Gastroesophageal sphincter (tissue), 4 donors: ENCODE data around the gene XPNPEP2. TPM values are rescaled to one million over a fixed set of nuclear protein-coding genes. Genes with fewer than 3 reads are reported as not detected.

Experiments used
- ATAC-seq: fragments of 150-250 bp; one replicate; pipeline ENCODE4 v1.9.1; 2016; ENCODE audit warnings: mild to moderate bottlenecking, moderate library complexity
- H3K27ac ChIP-seq, 4 donors: fragments of 200-600 bp; sonication (generic) in 3 of 4; 1 replicate in 3 of 4; 2 replicates in 1 of 4; pipeline ENCODE4 v1.5.1; 2016 to 2019
- H3K27me3 ChIP-seq: fragments of 200-600 bp; sonication (generic); one replicate; pipeline ENCODE4 v1.5.1; 2019
- H3K36me3 ChIP-seq, 2 donors: fragments of 200-600 bp; sonication (generic); one replicate each; pipeline ENCODE4 v1.5.1; 2019; ENCODE audit warnings: control low read depth in 1 of 2
- H3K4me1 ChIP-seq, 3 donors: fragments of 200-600 bp; sonication (generic); 1 replicate in 2 of 3; 2 replicates in 1 of 3; pipeline ENCODE4 v1.5.1; 2016 to 2019; ENCODE audit warnings: control low read depth in 2 of 3
- H3K4me3 ChIP-seq, 2 donors: fragments of 200-600 bp; sonication (generic); one replicate each; pipeline ENCODE4 v1.5.1; 2019; ENCODE audit warnings: mild to moderate bottlenecking in 1 of 2, moderate library complexity in 1 of 2
- H3K9me3 ChIP-seq, 3 donors: fragments of 200-600 bp; sonication (generic); one replicate each; pipeline ENCODE4 v1.5.1; 2017 to 2019; ENCODE audit warnings: control low read depth in 2 of 3
- EP300 ChIP-seq: sonication (generic); formaldehyde crosslinking; IDR thresholded peaks from one replicate; pipeline ENCODE4 v1.6.1; 2017; ENCODE audit warnings: antibody characterized with exemption, mild to moderate bottlenecking
- POLR2A ChIP-seq, 2 donors: fragments of 450-650 bp; IDR thresholded peaks; one replicate each; pipeline ENCODE4 v1.6.1; 2017; ENCODE audit warnings: antibody characterized with exemption in 2 of 2, mild to moderate bottlenecking in 2 of 2, moderate library complexity in 1 of 2
- POLR2AphosphoS5 ChIP-seq: sonication (generic); formaldehyde crosslinking; IDR thresholded peaks from one replicate; pipeline ENCODE4 v1.6.1; 2017; ENCODE audit warnings: antibody characterized with exemption
- WGBS, 2 donors: methylation state at CpG; one replicate each; pipeline ENCODE4 v1.1.5; 2018; ENCODE audit warnings: low coverage in 1 of 2; 5-methylcytosine and 5-hydroxymethylcytosine counted together
- total RNA-seq, 4 donors: library from RNA; depleted of rRNA; stranded (reverse); fragments of >200 nt; gene quantifications; one replicate each; pipeline ENCODE4 v1.1.0, GENCODE V29; 2016
- TF ChIP-seq, protein P1 (sequence below), 4 experiments: fragments of 200-600 bp in 2 of 4; fragments of 450-650 bp in 2 of 4; sonication (generic) in 1 of 4; IDR thresholded peaks; one replicate each; pipeline ENCODE4 v1.5.1; 2017 to 2019; ENCODE audit warnings: antibody characterized with exemption in 4 of 4, mild to moderate bottlenecking in 2 of 4, moderate library complexity in 2 of 4

XPNPEP2 gene
- total RNA-seq, 4 donors from 2014 or later, result 0.93 to 11.2 (median 6.5) TPM

DNA sequence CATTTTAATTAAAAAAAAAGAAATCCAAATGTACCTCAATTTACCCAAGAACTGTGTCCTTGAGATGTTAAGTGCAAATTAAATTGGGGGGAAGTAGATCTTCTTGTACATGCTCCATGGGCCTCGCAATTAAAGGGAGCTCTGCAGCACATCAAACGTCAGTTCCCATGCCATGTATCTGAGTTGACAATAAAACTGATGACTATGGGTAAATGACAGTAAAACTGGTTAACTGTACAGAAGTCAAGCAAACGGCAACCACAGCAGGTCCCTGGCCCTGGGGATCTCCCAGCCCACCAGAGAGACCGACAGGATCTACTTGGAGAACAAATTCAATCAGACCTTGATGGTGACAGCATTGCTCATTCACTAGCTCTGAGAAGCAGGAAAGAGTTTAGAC lies 32.8 kb upstream of the XPNPEP2 start:
- Histone ChIP-seq H3K9me3 (no peaks in the 10 kb centered on the region), H3K27ac (no peak overlapping the region)
- WGBS, 2 donors, result 67 to 80% methylated on average over 1 of the region's 4 CpGs

DNA sequence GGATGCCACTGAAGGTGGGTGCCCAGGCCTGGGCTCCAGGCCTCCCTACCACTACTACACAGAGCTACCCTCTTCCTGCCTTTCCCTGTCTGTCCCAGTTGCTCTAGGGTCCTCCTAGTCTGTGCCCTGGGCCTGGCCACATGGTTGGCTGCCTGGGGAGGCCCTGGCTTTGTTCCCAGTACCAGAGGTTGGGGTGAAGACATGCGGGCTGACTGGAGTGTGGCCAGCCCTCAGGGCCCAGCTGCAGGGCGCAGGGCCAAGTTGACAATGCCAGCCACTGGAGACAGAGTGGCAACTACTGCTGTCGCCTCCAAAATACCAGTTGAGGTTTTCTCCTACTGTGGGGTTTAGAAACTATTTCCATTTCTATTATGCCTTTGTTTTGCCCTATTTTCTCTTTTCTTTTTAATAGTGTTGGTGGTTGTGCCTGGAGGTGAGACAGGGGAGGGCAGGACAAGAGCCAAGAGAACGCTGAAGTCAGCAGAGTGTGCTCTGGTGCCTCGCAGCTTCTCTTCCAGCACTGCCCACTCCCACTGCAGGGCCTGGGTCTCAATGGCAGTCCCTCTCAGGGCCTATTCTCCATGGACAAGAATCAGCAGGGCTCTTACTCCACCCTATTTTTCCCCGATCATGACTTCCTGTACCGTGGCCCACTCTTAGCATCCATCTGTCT lies 32.2 kb upstream of the XPNPEP2 start:
- no peak for ATAC-seq
- TF ChIP-seq, protein P1, sequence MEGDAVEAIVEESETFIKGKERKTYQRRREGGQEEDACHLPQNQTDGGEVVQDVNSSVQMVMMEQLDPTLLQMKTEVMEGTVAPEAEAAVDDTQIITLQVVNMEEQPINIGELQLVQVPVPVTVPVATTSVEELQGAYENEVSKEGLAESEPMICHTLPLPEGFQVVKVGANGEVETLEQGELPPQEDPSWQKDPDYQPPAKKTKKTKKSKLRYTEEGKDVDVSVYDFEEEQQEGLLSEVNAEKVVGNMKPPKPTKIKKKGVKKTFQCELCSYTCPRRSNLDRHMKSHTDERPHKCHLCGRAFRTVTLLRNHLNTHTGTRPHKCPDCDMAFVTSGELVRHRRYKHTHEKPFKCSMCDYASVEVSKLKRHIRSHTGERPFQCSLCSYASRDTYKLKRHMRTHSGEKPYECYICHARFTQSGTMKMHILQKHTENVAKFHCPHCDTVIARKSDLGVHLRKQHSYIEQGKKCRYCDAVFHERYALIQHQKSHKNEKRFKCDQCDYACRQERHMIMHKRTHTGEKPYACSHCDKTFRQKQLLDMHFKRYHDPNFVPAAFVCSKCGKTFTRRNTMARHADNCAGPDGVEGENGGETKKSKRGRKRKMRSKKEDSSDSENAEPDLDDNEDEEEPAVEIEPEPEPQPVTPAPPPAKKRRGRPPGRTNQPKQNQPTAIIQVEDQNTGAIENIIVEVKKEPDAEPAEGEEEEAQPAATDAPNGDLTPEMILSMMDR (IDR thresholded peaks at IDR 0.05), result no peak
- no peak for TF ChIP-seq EP300
- no peak for TF ChIP-seq POLR2AphosphoS5
- TF ChIP-seq POLR2A (IDR thresholded peaks at IDR 0.05), result no peak
- H3K27ac ChIP-seq, result no peak overlapping the region

More for the DNA sequence above, 32.8 kb upstream of the XPNPEP2 start:
- Histone ChIP-seq H3K4me1 (no peaks in the 10 kb centered on the region), H3K4me3 (no peak overlapping the region), H3K36me3 (no peaks in the 10 kb centered on the region), H3K27me3 (no peaks in the 10 kb centered on the region)
- TF ChIP-seq POLR2AphosphoS5, result no peak
- TF ChIP-seq, protein P1 (IDR thresholded peaks at IDR 0.05), result no peak
- no peak for TF ChIP-seq POLR2A (IDR thresholded peaks at IDR 0.05)
- no peak for TF ChIP-seq EP300
- no peak for ATAC-seq

DNA sequence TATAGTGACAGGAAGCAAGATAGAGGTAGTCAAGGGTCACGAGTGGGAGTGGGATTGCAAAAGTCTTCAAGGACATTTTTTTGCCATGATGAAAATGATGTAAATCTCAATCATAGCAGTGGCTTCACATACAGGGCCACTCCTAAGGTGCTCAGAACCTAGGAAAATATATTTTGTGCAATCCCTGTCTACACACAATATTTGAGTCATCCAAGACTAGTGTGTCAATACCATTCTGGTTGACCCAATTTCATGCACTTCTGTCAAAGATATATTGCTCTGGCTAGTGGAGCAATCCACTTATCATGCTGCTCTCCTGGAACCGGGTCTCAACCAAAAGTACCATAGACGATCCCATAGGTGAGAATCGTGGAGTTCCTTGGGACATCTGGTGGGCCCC lies 24.2 kb upstream of the XPNPEP2 start:
- ATAC-seq, result no peak
- Histone ChIP-seq H3K9me3 (no peaks in the 10 kb centered on the region), H3K36me3 (no peaks in the 10 kb centered on the region), H3K27ac (no peak overlapping the region), H3K4me1 (no peaks in the 10 kb centered on the region), H3K4me3 (no peak overlapping the region), H3K27me3 (no peaks in the 10 kb centered on the region)
- 71% methylated on average over 2 of the region's 4 CpGs; no CpG with 5 or more reads in 1 of the 2 donors for WGBS, 2 donors
- no peak for TF ChIP-seq POLR2AphosphoS5
- TF ChIP-seq, protein P1 (IDR thresholded peaks at IDR 0.05), result no peak
- no peak for TF ChIP-seq POLR2A (IDR thresholded peaks at IDR 0.05)
- no peak for TF ChIP-seq EP300

More for the DNA sequence above, 32.2 kb upstream of the XPNPEP2 start:
- Histone ChIP-seq H3K9me3 (no peaks in the 10 kb centered on the region), H3K36me3 (no peaks in the 10 kb centered on the region), H3K4me1 (no peaks in the 10 kb centered on the region), H3K4me3 (no peak overlapping the region), H3K27me3 (no peaks in the 10 kb centered on the region)
- 52 to 63% methylated on average over 2 to 3 of the region's 7 CpGs for WGBS, 2 donors

DNA sequence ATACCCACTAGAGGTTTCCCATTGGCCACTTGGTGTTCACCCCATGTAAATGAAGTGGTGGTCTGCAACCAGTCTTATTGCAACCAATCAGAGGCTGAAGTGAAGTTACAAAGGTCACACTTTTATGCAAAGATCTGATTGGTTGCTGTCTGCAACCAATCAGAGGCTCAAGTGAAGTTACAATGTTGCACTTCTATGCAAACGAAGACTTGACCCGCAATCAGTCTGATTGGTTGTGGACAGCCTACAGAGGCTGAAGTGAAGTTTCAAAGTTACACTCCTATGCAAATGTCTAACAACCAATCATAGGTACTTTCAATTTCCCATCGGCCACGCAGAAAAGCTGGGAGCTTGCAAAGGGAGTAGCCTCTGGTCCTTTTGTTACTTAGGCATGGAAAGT lies 22.3 kb upstream of the XPNPEP2 start:
- Histone ChIP-seq H3K36me3 (no peaks in the 10 kb centered on the region), H3K27ac (no peak overlapping the region), H3K4me1 (no peaks in the 10 kb centered on the region), H3K4me3 (no peak overlapping the region), H3K9me3 (no peaks in the 10 kb centered on the region), H3K27me3 (no peaks in the 10 kb centered on the region)
- ATAC-seq, result no peak
- no peak for TF ChIP-seq POLR2AphosphoS5
- TF ChIP-seq POLR2A (IDR thresholded peaks at IDR 0.05), result no peak
- no peak for TF ChIP-seq EP300
- TF ChIP-seq, protein P1 (IDR thresholded peaks at IDR 0.05), result no peak
- WGBS, 2 donors, result 84 to 96% methylated on average over 4 of the region's 4 CpGs

DNA sequence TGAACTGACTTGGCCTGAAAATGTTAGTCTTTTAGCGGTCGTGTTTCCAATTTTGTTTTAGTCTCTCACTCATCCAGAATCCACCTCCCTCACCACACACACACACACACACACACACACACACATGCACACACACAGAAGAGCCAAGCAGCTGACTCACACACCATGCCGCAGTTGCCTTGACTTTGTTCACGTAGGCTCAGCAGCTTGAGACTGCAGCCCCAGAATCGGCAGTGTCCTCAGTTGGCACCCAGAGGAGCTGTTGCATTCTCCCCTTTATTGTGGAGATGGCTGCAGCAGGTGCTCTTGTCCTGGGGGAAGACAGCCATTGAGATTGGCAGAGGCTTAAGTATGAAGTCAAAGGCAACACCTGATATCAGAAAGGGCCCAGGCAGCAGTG lies 20.9 kb upstream of the XPNPEP2 start:
- no peaks in the 10 kb centered on the region for H3K27me3 ChIP-seq
- no peak overlapping the region for H3K4me3 ChIP-seq
- H3K4me1 ChIP-seq, result no peaks in the 10 kb centered on the region
- TF ChIP-seq POLR2AphosphoS5, result no peak
- no peaks in the 10 kb centered on the region for H3K36me3 ChIP-seq
- H3K9me3 ChIP-seq, result no peaks in the 10 kb centered on the region
- peak; percentile 35 for ATAC-seq
- no peak overlapping the region for H3K27ac ChIP-seq
- 53 to 61% methylated on average over 2 to 5 of the region's 5 CpGs for WGBS, 2 donors
